WTC11 (cell line): ENCODE data around the gene VWA2. TPM values are rescaled to one million over a fixed set of nuclear protein-coding genes. Genes with fewer than 3 reads are reported as not detected.
A peak's percentile ranks its signal among the peaks of the same experiment; 100 is the strongest.

Source experiments
- ATAC-seq: fragments of 200-7000 bp; cut with Tn5 transposase; 2 replicates; pipeline ENCODE4 v1.10.0; 2021; ENCODE audit warnings: mild to moderate bottlenecking, moderate library complexity
- CTCF ChIA-PET: fragments of 300-600 bp; sonication (Branson Sonifier 250); formaldehyde crosslinking; loops from one replicate; lab custom pipeline; 2021; ENCODE audit warnings: antibody characterized with exemption; lab: Charles Lee
- POLR2A ChIA-PET: fragments of 350-600 bp; sonication (Branson Sonifier 250); formaldehyde crosslinking; loops from one replicate; lab custom pipeline; 2021; ENCODE audit warnings: antibody characterized with exemption; lab: Charles Lee
- DNase-seq: peaks from one replicate; pipeline ENCODE4 v3.0.0; 2021; ENCODE audit warnings: low spot score
- H3K27ac Mint-ChIP-seq: 2 replicates; pipeline ENCODE4 v1.8.0; 2021; ENCODE audit warnings: mixed read lengths
- H3K27me3 Mint-ChIP-seq: 2 replicates; pipeline ENCODE4 v1.8.0; 2021; ENCODE audit warnings: low read depth, mild to moderate bottlenecking, moderate library complexity, mixed read lengths
- H3K36me3 Mint-ChIP-seq: 2 replicates; pipeline ENCODE4 v1.8.0; 2021; ENCODE audit warnings: mixed read lengths
- H3K4me1 Mint-ChIP-seq: 2 replicates; pipeline ENCODE4 v1.8.0; 2022; ENCODE audit warnings: mixed read lengths
- H3K4me3 Mint-ChIP-seq: 2 replicates; pipeline ENCODE4 v1.8.0; 2021; ENCODE audit warnings: mild to moderate bottlenecking, moderate library complexity, mixed read lengths
- H3K9me3 Mint-ChIP-seq: 2 replicates; pipeline ENCODE4 v1.8.0; 2021; ENCODE audit warnings: mixed read lengths
- ATF2 ChIP-seq: sonication (generic); formaldehyde crosslinking; IDR thresholded peaks from 2 replicates; pipeline ENCODE4 v1.8.1; 2022; ENCODE audit warnings: low read depth, missing genetic modification reagents, borderline replicate concordance
- CTCF ChIP-seq: fragments of 200-600 bp; IDR thresholded peaks from 2 replicates; pipeline ENCODE4 v1.8.0; 2022; ENCODE audit warnings: antibody characterized with exemption
- E2F5 ChIP-seq: sonication (generic); formaldehyde crosslinking; IDR thresholded peaks from 2 replicates; pipeline ENCODE4 v1.8.1; 2022; ENCODE audit warnings: mild to moderate bottlenecking, moderate library complexity, missing genetic modification reagents
- PRDM15 ChIP-seq: sonication (generic); formaldehyde crosslinking; IDR thresholded peaks from 2 replicates; pipeline ENCODE4 v1.8.0; 2022; ENCODE audit warnings: missing genetic modification reagents
- SOX15 ChIP-seq: fragments of 250-450 bp; sonication (Bioruptor Pico); IDR thresholded peaks from 2 replicates; pipeline ENCODE4 v1.9.0; 2021; ENCODE audit warnings: mild to moderate bottlenecking
- TEAD4 ChIP-seq: sonication (generic); formaldehyde crosslinking; IDR thresholded peaks from 2 replicates; pipeline ENCODE4 v1.8.0; 2022; ENCODE audit warnings: mild to moderate bottlenecking, missing genetic modification reagents
- ZNF317 ChIP-seq: sonication (generic); formaldehyde crosslinking; IDR thresholded peaks from 2 replicates; pipeline ENCODE4 v1.8.1; 2023; ENCODE audit warnings: low read depth, mild to moderate bottlenecking, moderate library complexity, missing genetic modification reagents, borderline replicate concordance
- total RNA-seq: library from RNA; stranded (reverse); gene quantifications from 3 replicates; pipeline ENCODE4 v1.2.3, GENCODE V29; 2021

Gene VWA2
- total RNA-seq, 1 experiment from 2014 or later: 2.1 TPM

GRCh38 chr10:114301951-114302710 lies 63.1 kb downstream of the VWA2 start (continued):
- no peak for TF ChIP-seq E2F5 (CRISPR knock-in tag)
- no peak for TF ChIP-seq ATF2
- TF ChIP-seq, all 79 proteins: peak for 0

- Mint-ChIP-seq H3K36me3 (no peaks in the 10 kb centered on the region; the same call in 1 of the 2 replicates), H3K9me3 (no peaks in the 10 kb centered on the region), H3K27ac (no peak overlapping the region), H3K4me1 (peaks cover 5% of the 10 kb centered on the region), H3K27me3 (0 out of 2 replicates have a peak, but pooled peaks cover 3% of the 10 kb centered on the region), H3K4me3 (no peak overlapping the region)
- DNase-seq (no peak), ATAC-seq (no peak)
- ChIA-PET CTCF (interaction anchor here (0.6 to 4.9 kb wide), 70 partner anchors 9 to 826 kb away, joined by 3 to 126 read pairs (median 7); partner anchors contain the start of genes ADRB1, AFAP1L2, CCDC186 and FHIP2A), POLR2A (interaction anchor here (0.8 to 1.7 kb wide), 3 partner anchors 84 to 124 kb away, joined by 3 to 5 read pairs (median 3); no protein-coding TSS in a partner anchor)
- TF ChIP-seq PRDM15 (CRISPR knock-in tag): no peak
- no peak for TF ChIP-seq TEAD4
- TF ChIP-seq SOX15 (CRISPR knock-in tag): no peak
These were observed 64.5 kb downstream of the VWA2 start for GRCh38 chr10:114303556-114303955.

GRCh38 chr10:114304017-114304570 lies 65.0 kb downstream of the VWA2 start:
- no peak for TF ChIP-seq ZNF317
- TF ChIP-seq CTCF: peak; percentile 76
- TF ChIP-seq, all 79 proteins: peak for 1
- no peaks in the 10 kb centered on the region for H3K9me3 Mint-ChIP-seq
- H3K27me3 Mint-ChIP-seq: 0 out of 2 replicates have a peak, but pooled peaks cover 3% of the 10 kb centered on the region
- no peaks in the 10 kb centered on the region; the same call in 1 of the 2 replicates for H3K36me3 Mint-ChIP-seq
- ChIA-PET POLR2A (interaction anchor here (0.8 to 1.7 kb wide), 3 partner anchors 84 to 123 kb away, joined by 3 to 5 read pairs (median 3); no protein-coding TSS in a partner anchor), CTCF (interaction anchor here (0.6 to 4.9 kb wide), 85 partner anchors 8 to 1777 kb away, joined by 3 to 126 read pairs (median 6); partner anchors contain the start of genes ADRB1, AFAP1L2, CCDC186 and FHIP2A)
- H3K27ac Mint-ChIP-seq: no peak overlapping the region
- H3K4me3 Mint-ChIP-seq: peak overlapping the region; percentile 74
- ATAC-seq (peak; percentile 35), DNase-seq (peak; percentile 83)
- H3K4me1 Mint-ChIP-seq: peaks cover 5% of the 10 kb centered on the region
